Measurements from ENCODE around the gene SDHAF2.
"Not testable (repeated sequence)": the region's sequence is repeated elsewhere in the genome, so short reads cannot be mapped to it uniquely, and the experiment has no call there.

Gene SDHAF2

GRCh38 chr11:61454520-61454919, 24.6 kb downstream of the SDHAF2 start:
- Histone ChIP-seq H3K4me1 (ENCODE audit: low read depth, poor library complexity, severe bottlenecking) (no peaks in the 10 kb centered on the region), H3K4me2 (no peak overlapping the region), H2AFZ (ENCODE audit: low read depth) (no peak overlapping the region), H3K4me3 (IDR thresholded peaks at IDR 0.05; ENCODE audit: insufficient read depth, low read depth, low read length) (no peak overlapping the region), H3K36me3 (ENCODE audit: insufficient read depth) (no peaks in the 10 kb centered on the region), H3K27me3 (ENCODE audit: insufficient read depth, low read depth) (no peaks in the 10 kb centered on the region), H4K20me1 (ENCODE audit: insufficient read depth) (no peaks in the 10 kb centered on the region), H3K27ac (no peak overlapping the region), H3K79me2 (ENCODE audit: insufficient read depth, low read depth) (no peaks in the 10 kb centered on the region), H3K9ac (no peak overlapping the region)
- TF ChIP-seq, protein P1, sequence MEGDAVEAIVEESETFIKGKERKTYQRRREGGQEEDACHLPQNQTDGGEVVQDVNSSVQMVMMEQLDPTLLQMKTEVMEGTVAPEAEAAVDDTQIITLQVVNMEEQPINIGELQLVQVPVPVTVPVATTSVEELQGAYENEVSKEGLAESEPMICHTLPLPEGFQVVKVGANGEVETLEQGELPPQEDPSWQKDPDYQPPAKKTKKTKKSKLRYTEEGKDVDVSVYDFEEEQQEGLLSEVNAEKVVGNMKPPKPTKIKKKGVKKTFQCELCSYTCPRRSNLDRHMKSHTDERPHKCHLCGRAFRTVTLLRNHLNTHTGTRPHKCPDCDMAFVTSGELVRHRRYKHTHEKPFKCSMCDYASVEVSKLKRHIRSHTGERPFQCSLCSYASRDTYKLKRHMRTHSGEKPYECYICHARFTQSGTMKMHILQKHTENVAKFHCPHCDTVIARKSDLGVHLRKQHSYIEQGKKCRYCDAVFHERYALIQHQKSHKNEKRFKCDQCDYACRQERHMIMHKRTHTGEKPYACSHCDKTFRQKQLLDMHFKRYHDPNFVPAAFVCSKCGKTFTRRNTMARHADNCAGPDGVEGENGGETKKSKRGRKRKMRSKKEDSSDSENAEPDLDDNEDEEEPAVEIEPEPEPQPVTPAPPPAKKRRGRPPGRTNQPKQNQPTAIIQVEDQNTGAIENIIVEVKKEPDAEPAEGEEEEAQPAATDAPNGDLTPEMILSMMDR (conservative IDR thresholded peaks at IDR 0.05; ENCODE audit: low read depth, low read length): no peak

- TF ChIP-seq, protein P1 (conservative IDR thresholded peaks at IDR 0.05; ENCODE audit: low read depth, low read length): no peak
- Histone ChIP-seq H2AFZ (ENCODE audit: low read depth) (no peak overlapping the region), H3K4me2 (no peak overlapping the region), H3K27ac (no peak overlapping the region), H3K4me1 (ENCODE audit: low read depth, poor library complexity, severe bottlenecking) (no peaks in the 10 kb centered on the region), H3K79me2 (ENCODE audit: insufficient read depth, low read depth) (no peaks in the 10 kb centered on the region), H3K27me3 (ENCODE audit: insufficient read depth, low read depth) (no peaks in the 10 kb centered on the region), H3K36me3 (ENCODE audit: insufficient read depth) (no peaks in the 10 kb centered on the region), H3K4me3 (IDR thresholded peaks at IDR 0.05; ENCODE audit: insufficient read depth, low read depth, low read length) (no peak overlapping the region), H4K20me1 (ENCODE audit: insufficient read depth) (no peaks in the 10 kb centered on the region), H3K9ac (no peak overlapping the region)
Measured at GRCh38 chr11:61460474-61460881, 30.6 kb downstream of the SDHAF2 start.

- no peaks in the 10 kb centered on the region for H3K27me3 ChIP-seq (ENCODE audit: insufficient read depth, low read depth)
- H2AFZ ChIP-seq (ENCODE audit: low read depth): no peak overlapping the region
- no peaks in the 10 kb centered on the region for H4K20me1 ChIP-seq (ENCODE audit: insufficient read depth)
- H3K79me2 ChIP-seq (ENCODE audit: insufficient read depth, low read depth): no peaks in the 10 kb centered on the region
- no peak overlapping the region for H3K4me3 ChIP-seq (IDR thresholded peaks at IDR 0.05; ENCODE audit: insufficient read depth, low read depth, low read length)
- no peaks in the 10 kb centered on the region for H3K36me3 ChIP-seq (ENCODE audit: insufficient read depth)
- H3K4me1 ChIP-seq (ENCODE audit: low read depth, poor library complexity, severe bottlenecking): no peaks in the 10 kb centered on the region
- no peak overlapping the region for H3K4me2 ChIP-seq
- H3K9ac ChIP-seq: no peak overlapping the region
- TF ChIP-seq, protein P1 (conservative IDR thresholded peaks at IDR 0.05; ENCODE audit: low read depth, low read length): no peak
- no peak overlapping the region for H3K27ac ChIP-seq
Measured at GRCh38 chr11:61460986-61461385, 31.1 kb downstream of the SDHAF2 start.

- H3K79me2 ChIP-seq (ENCODE audit: insufficient read depth, low read depth); H3K4me1 ChIP-seq (ENCODE audit: low read depth, poor library complexity, severe bottlenecking); H3K27ac ChIP-seq; H3K36me3 ChIP-seq (ENCODE audit: insufficient read depth); H3K4me2 ChIP-seq; H3K4me3 ChIP-seq (IDR thresholded peaks at IDR 0.05; ENCODE audit: insufficient read depth, low read depth, low read length); H2AFZ ChIP-seq (ENCODE audit: low read depth); H3K9ac ChIP-seq; H3K27me3 ChIP-seq (ENCODE audit: insufficient read depth, low read depth); H4K20me1 ChIP-seq (ENCODE audit: insufficient read depth): not testable (repeated sequence)
Measured at GRCh38 chr11:61467602-61468001, 37.7 kb downstream of the SDHAF2 start.

DNA sequence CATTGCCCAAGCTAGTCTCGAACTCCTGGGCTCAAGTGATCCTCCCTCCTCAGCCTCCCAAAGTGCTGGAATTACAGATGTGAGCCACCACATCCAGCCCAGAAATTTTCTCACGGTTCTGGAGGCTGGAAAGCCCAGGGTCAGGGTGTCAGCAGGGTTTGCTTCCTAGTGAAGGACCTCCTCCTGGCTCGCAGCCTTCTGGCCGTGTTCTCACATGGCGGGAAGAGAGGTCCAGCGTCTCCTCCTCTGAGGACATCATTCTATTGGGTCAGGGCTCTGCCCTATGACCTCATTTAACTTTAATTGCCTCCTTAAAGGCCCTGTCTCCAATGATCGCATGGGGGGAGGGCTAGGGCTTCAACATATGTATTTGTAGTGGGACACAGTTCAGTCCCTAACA, 38.1 kb downstream of the SDHAF2 start:
- Histone ChIP-seq H3K4me1 (ENCODE audit: low read depth, poor library complexity, severe bottlenecking) (no peaks in the 10 kb centered on the region), H3K27me3 (ENCODE audit: insufficient read depth, low read depth) (no peaks in the 10 kb centered on the region), H3K4me3 (IDR thresholded peaks at IDR 0.05; ENCODE audit: insufficient read depth, low read depth, low read length) (no peak overlapping the region), H3K9ac (no peak overlapping the region), H3K4me2 (no peak overlapping the region), H3K79me2 (ENCODE audit: insufficient read depth, low read depth) (no peaks in the 10 kb centered on the region), H2AFZ (ENCODE audit: low read depth) (no peak overlapping the region), H3K36me3 (ENCODE audit: insufficient read depth) (no peaks in the 10 kb centered on the region), H3K27ac (no peak overlapping the region), H4K20me1 (ENCODE audit: insufficient read depth) (0 out of 2 replicates have a peak, but pooled peaks cover 3% of the 10 kb centered on the region)
- TF ChIP-seq, protein P1 (conservative IDR thresholded peaks at IDR 0.05; ENCODE audit: low read depth, low read length): no peak
